ENCODE data around the gene MED13L. TPM values are rescaled to one million over a fixed set of nuclear protein-coding genes. Genes with fewer than 3 reads are reported as not detected.

MED13L gene
- total RNA-seq, 4 donors from 2014 or later = 153 to 251 (median 194) TPM

DNA sequence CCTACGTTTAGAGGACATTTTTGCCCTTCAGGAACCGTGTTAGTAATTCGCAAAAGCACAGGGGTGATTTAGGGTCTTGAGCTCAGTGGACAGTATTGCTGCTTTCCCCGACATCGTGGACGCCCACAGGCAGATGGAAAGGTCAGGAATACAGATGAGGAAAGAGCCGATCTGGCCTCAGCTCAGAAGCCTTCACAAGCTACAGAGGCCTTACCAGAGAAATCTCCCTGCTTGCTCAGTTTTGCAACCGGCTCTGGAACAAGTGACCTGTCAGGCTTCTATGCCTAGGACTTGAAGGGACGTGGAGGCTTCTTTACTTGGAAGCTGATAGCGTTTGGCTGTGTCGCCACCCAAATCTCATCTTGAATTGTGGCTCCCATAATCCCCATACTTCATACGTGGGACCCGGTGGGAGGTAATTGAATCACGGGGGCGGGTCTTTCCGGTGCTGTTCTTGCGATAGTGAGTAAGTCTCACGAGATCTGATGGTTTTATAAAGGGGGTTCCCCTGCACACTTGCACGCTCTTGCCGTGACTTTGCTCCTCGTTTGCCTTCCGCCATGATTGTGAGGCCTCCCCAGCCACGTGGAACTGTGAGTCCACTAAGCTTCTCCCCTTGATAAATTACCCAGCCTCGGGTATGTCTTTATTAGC, 332.5 kb downstream of the MED13L start:
- no peak for DNase-seq (ENCODE audit: low spot score)
- TF ChIP-seq, protein P1, sequence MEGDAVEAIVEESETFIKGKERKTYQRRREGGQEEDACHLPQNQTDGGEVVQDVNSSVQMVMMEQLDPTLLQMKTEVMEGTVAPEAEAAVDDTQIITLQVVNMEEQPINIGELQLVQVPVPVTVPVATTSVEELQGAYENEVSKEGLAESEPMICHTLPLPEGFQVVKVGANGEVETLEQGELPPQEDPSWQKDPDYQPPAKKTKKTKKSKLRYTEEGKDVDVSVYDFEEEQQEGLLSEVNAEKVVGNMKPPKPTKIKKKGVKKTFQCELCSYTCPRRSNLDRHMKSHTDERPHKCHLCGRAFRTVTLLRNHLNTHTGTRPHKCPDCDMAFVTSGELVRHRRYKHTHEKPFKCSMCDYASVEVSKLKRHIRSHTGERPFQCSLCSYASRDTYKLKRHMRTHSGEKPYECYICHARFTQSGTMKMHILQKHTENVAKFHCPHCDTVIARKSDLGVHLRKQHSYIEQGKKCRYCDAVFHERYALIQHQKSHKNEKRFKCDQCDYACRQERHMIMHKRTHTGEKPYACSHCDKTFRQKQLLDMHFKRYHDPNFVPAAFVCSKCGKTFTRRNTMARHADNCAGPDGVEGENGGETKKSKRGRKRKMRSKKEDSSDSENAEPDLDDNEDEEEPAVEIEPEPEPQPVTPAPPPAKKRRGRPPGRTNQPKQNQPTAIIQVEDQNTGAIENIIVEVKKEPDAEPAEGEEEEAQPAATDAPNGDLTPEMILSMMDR (IDR thresholded peaks at IDR 0.05) = no peak
- ATAC-seq (ENCODE audit: low FRiP score) = no peak

- no peak for ATAC-seq (ENCODE audit: low FRiP score)
- no peak for DNase-seq (ENCODE audit: low spot score)
- TF ChIP-seq, protein P1 (IDR thresholded peaks at IDR 0.05) = no peak
Observed at GRCh38 chr12:115944392-115944742, 333.1 kb downstream of the MED13L start.

- TF ChIP-seq, protein P1 (IDR thresholded peaks at IDR 0.05) = no peak
- ATAC-seq (ENCODE audit: low FRiP score) = no peak
- DNase-seq (ENCODE audit: low spot score) = no peak
Observed at GRCh38 chr12:115943630-115944391, 333.7 kb downstream of the MED13L start.

DNA sequence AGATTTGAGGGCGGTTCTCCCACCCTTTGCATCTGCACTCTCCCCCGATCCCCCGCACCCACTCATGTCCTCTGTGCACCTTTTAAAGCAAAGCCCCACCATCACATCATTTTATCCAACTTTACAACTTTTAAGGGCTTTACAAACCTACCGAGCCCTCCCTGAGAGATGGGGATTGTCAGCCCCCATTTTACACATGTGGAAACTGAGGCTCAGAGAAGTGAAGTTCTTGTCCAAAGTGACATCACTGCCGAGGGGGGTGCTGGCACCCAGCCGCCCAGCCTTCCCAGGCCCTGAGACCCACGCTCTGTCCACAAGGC, 334.2 kb downstream of the MED13L start:
- no peak for DNase-seq (ENCODE audit: low spot score)
- TF ChIP-seq, protein P1 (IDR thresholded peaks at IDR 0.05) = no peak

DNA sequence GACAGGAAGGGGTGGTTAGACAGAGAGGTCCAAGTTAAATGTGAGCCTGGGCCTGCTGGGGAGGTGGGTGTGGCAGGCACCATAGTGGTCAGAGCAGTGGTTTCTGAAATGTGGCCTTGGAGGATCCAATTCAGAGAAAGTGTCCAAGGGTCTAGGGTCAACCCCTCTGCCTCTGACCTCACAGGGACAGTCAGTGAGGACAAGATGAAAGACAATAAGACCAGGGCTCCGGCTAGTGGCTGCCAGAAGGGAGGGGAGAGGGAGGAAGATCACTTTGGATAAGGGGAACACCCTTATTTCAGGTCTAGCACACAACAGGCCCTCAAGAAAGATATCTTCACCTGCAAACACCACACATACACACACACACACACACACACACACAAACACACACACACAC, 335.1 kb downstream of the MED13L start:
- TF ChIP-seq, protein P1 (IDR thresholded peaks at IDR 0.05) = no peak
- ATAC-seq (ENCODE audit: low FRiP score) = no peak
- no peak for DNase-seq (ENCODE audit: low spot score)

More for the DNA sequence above, 334.2 kb downstream of the MED13L start:
- no peak for ATAC-seq (ENCODE audit: low FRiP score)

DNA sequence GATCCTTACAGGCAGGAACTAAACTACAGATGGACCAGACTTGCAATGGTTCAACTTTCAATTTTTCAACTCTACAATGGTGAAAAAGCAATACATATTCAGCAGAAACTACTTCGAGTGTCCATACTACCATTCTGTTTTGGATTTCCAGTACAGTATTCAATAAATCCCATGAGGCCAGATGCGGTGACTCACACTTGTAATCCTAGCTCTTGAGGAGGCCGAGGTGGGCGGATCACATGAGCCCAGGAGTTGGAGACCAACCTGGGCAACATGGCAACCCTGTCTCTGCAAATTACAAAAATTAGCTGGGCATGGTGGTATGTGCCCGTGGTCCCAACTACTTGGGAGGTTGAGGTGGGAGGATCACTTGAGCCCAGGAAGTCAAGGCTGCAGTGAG, 336.1 kb downstream of the MED13L start:
- TF ChIP-seq, protein P1 (IDR thresholded peaks at IDR 0.05) = no peak
- ATAC-seq (ENCODE audit: low FRiP score) = no peak
- DNase-seq (ENCODE audit: low spot score) = no peak

All from omental fat pad (tissue), 4 donors.